Lower leg skin (tissue), 4 donors: ENCODE measurements around the gene SULT6B1. TPM values are rescaled to one million over a fixed set of nuclear protein-coding genes. Genes with fewer than 3 reads are reported as not detected.
A peak's percentile ranks its signal among the peaks of the same experiment; 100 is the strongest.

Experiments used
- DNase-seq, 2 donors: peaks; one replicate each; pipeline ENCODE4 v3.0.0-alpha.2; 2019; ENCODE audit warnings: low spot score in 2 of 2
- H3K4me3 ChIP-seq: fragments of 200-600 bp; sonication (generic); 2 replicates; pipeline ENCODE4 v1.5.1; 2017; ENCODE audit warnings: mild to moderate bottlenecking, low read depth; ENCODE audit not compliant: poor library complexity, severe bottlenecking
- CTCF ChIP-seq, 3 donors: fragments of 450-650 bp; IDR thresholded peaks; one replicate each; pipeline ENCODE4 v1.5.1; 2016; ENCODE audit warnings: antibody characterized with exemption in 3 of 3, mild to moderate bottlenecking in 3 of 3, moderate library complexity in 2 of 3
- POLR2A ChIP-seq, 2 donors: fragments of 450-650 bp; IDR thresholded peaks; one replicate each; pipeline ENCODE4 v1.6.1; 2016 to 2017; ENCODE audit warnings: antibody characterized with exemption in 2 of 2, mild to moderate bottlenecking in 1 of 2, moderate library complexity in 1 of 2
- WGBS, 2 donors: methylation state at CpG; one replicate each; pipeline ENCODE4 v1.1.5; 2018; 5-methylcytosine and 5-hydroxymethylcytosine counted together
- intact Hi-C: fragments of 100-400 bp; cut with DNase I; formaldehyde crosslinking; loops from one replicate; pipeline ENCODE4 v1.15.0; 2023; ENCODE audit warnings: low total_unique reads
- total RNA-seq, 4 donors: library from RNA; depleted of rRNA; stranded (reverse); fragments of >200 nt; gene quantifications; one replicate each; pipeline ENCODE4 v1.1.0, GENCODE V29; 2016

SULT6B1 gene
- total RNA-seq, 4 donors from 2014 or later, result not detected

DNA sequence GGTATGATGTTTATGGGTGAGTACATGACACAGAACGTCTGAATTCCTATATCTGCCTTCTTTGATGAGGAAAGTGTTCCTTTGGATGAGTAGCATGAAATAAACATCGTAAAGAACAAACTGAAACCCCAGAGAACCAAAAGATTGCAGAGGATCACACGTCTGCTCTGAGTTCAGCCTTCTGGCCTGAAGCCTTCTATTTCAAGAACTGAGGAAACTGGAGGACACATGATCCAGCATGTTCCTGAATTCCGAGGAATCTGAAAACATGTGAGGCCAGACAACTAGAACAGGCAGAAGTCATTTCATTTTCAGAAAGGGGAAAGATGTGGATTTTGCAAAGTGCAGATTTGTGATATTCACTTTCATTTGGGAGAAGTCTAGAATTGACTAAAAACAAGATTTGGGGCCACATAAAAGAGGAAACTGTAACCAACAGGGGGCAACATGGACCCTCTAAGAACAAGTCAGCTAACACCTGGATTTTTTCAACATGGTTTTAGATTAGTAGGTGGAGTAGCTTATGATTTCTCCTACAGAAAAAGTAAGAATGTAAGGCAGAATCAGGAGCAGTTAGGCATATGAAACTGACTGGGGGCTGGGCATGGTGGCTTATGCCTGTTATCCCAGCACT lies 8.3 kb downstream of the SULT6B1 start:
- peak in 1 of 2 donors; percentile 36 for DNase-seq
- no peak for TF ChIP-seq POLR2A (IDR thresholded peaks at IDR 0.05)
- TF ChIP-seq CTCF (IDR thresholded peaks at IDR 0.05), result no peak
- intact Hi-C loops, result no loop called here
- H3K4me3 ChIP-seq, result no peak overlapping the region
- 23 to 30% methylated on average over 4 of the region's 4 CpGs for WGBS, 2 donors

DNA sequence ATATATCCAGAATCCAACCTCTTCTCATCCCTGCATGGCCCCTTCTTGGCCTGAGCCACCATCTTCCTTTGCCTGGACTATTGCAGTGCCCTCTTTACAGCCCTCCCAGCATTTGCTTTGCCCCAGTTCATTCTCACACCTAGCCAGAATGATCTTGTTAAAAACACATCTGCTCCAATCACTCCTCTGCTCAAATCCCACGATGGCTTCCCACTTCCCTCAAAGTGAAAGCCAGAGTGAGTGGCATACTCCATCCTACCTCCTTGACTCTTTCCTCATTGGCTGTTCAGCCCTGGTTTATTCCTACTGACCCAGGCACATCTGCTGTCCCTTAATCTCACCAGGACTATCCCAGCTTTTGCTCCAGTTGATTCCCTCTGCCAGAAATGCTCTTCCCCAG lies 14.7 kb downstream of the SULT6B1 start:
- TF ChIP-seq CTCF (IDR thresholded peaks at IDR 0.05), result no peak
- intact Hi-C loops, result no loop called here
- H3K4me3 ChIP-seq, result no peak overlapping the region
- no peak for DNase-seq
- 57 to 89% methylated on average over 1 of the region's 1 CpG for WGBS, 2 donors

DNA sequence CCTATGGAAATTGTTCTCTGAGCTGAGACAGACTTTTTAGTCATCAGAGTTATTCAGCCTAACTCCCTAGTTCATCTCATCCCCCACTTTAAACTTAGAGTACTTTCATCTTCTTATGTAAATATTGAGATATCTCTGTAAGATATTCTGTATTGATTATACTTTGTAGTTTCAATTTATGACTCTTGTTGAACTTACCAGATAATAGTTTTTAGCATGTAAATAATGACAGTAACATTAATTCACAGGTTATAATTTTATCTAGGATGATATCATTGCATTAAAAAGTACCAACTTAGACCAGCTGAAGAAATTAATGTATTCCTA lies 16.9 kb downstream of the SULT6B1 start:
- no peak for DNase-seq
- intact Hi-C loops, result no loop called here
- no peak overlapping the region for H3K4me3 ChIP-seq
- TF ChIP-seq CTCF (IDR thresholded peaks at IDR 0.05), result no peak
- TF ChIP-seq POLR2A (IDR thresholded peaks at IDR 0.05), result no peak

DNA sequence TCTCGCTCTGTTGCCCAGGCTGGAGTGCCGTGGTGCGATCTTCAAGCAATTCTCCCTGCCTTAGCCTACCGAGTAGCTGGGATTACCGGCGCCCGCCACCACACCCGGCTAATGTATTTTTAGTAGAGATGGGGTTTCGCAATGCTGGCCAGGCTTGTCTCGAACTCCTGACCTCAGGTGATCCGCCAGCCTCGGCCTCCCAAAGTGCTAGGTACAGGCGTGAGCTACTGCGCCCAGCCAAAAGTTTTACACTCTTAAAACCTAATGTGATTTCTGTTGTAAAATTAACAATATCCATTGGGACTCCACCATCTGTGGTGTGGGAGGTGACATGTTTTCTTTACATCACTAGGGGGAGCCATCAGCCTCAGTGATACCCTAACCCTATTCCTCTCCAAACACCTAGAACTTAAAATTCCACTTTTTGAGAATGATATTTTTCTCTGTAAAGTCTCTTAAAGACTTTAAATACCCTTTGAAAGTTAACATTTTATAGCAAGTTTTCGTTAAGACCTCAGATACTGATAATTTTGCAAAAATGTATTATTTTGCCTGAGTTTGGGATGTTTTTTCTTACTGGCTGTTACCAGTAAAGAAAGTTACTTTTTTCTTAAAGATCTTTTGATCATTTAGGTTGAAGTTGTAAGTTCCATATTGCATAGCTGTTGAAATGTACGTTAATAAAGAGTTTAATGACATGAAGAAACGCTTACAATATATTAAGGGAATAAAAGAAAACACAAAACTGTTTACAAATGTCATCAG lies 20.1 kb downstream of the SULT6B1 start:
- no peak for TF ChIP-seq POLR2A (IDR thresholded peaks at IDR 0.05)
- no peak for TF ChIP-seq CTCF (IDR thresholded peaks at IDR 0.05)
- no peak for DNase-seq
- intact Hi-C loops, result no loop called here
- 40 to 52% methylated on average over 17 of the region's 17 CpGs for WGBS, 2 donors
- H3K4me3 ChIP-seq, result no peak overlapping the region

DNA sequence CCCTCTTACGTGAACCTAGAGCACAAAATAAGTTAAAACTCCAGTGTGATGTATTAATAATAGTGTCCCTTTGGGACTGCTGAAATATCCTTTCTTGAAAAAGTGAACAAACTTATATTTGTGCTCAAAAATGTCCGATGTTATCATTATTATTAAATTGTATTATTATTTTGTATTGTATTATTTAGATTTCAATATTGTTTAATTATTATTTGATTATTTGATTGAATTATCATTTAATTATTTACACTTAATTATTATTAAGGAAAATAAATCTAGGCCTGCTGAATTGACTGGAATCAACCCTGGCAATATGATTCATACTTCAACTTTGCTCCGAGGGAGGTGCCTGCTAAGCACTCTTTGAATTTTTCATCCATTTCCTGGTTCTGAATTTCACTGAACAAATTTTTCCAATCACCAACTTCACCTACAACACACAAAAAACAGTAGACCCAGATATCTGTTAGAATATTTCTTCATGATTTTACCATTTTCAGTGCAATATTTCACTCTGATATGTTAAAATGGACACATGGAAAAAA lies 20.8 kb downstream of the SULT6B1 start:
- 80 to 84% methylated on average over 3 of the region's 3 CpGs for WGBS, 2 donors
- no peak for DNase-seq
- H3K4me3 ChIP-seq, result no peak overlapping the region
- intact Hi-C loops, result no loop called here
- TF ChIP-seq POLR2A (IDR thresholded peaks at IDR 0.05), result no peak
- TF ChIP-seq CTCF (IDR thresholded peaks at IDR 0.05), result no peak
